HPDE6-E6E7 (cell line): ENCODE measurements around the gene NATD1.

ENCODE experiments used
- DNase-seq: peaks from one replicate; pipeline ENCODE4 v3.0.0; 2011; ENCODE audit warnings: missing footprints; ENCODE audit errors: extremely low spot score

The NATD1 gene

GRCh38 chr17:21252796-21253645 is at the start of gene NATD1:
Gene NATD1 (minus strand): TSS chr17:21253410. CDS start chr17:21253264, 146 bp downstream.
- peak; percentile 69 for DNase-seq

GRCh38 chr17:21301593-21302550 is 48.7 kb upstream of the NATD1 start:
- no peak for DNase-seq

- no peak for DNase-seq
Measured at GRCh38 chr17:21300601-21301571, 47.7 kb upstream of the NATD1 start.

- DNase-seq, result no peak
Measured at GRCh38 chr17:21299981-21300600, 46.9 kb upstream of the NATD1 start.

GRCh38 chr17:21298983-21299519 is 45.8 kb upstream of the NATD1 start:
- DNase-seq, result no peak

GRCh38 chr17:21298056-21298982 is 45.1 kb upstream of the NATD1 start:
- no peak for DNase-seq

GRCh38 chr17:21297597-21297996 is 44.4 kb upstream of the NATD1 start:
- no peak for DNase-seq

- DNase-seq, result no peak
Measured at GRCh38 chr17:21297026-21297520, 43.9 kb upstream of the NATD1 start.

GRCh38 chr17:21296097-21297025 is 43.2 kb upstream of the NATD1 start:
- DNase-seq, result no peak

- no peak for DNase-seq
Measured at GRCh38 chr17:21295036-21295952, 42.1 kb upstream of the NATD1 start.

- DNase-seq, result no peak
Measured at GRCh38 chr17:21294321-21295035, 41.3 kb upstream of the NATD1 start.

GRCh38 chr17:21293831-21294210 is 40.6 kb upstream of the NATD1 start:
- DNase-seq, result no peak

GRCh38 chr17:21292867-21293830 is 39.9 kb upstream of the NATD1 start:
- no peak for DNase-seq

GRCh38 chr17:21291862-21292261 is 38.7 kb upstream of the NATD1 start:
- no peak for DNase-seq

- no peak for DNase-seq
Measured at GRCh38 chr17:21291357-21291756, 38.1 kb upstream of the NATD1 start.
